ENCODE results near the gene CNEP1R1.

The CNEP1R1 gene

GRCh38 chr16:50056226-50056625 lies 31.2 kb downstream of the CNEP1R1 start:
- Histone ChIP-seq H3K9me3 (ENCODE audit: control insufficient read depth, low read length) (no peaks in the 10 kb centered on the region), H3K36me3 (ENCODE audit: control insufficient read depth, insufficient read depth, low read length) (no peaks in the 10 kb centered on the region), H3K27ac (ENCODE audit: insufficient read depth, low read length, poor library complexity, severe bottlenecking) (no peak overlapping the region), H3K4me1 (ENCODE audit: control insufficient read depth, insufficient read depth, low read length, poor library complexity, severe bottlenecking) (no peaks in the 10 kb centered on the region), H3K4me3 (ENCODE audit: insufficient read depth, low read depth, low read length, poor library complexity, severe bottlenecking) (no peak overlapping the region), H3K27me3 (replicated peaks; ENCODE audit: control insufficient read depth, insufficient read depth, low read length, poor library complexity, severe bottlenecking) (no peaks in the 10 kb centered on the region)
- no peak for DNase-seq

GRCh38 chr16:50058091-50058771 lies 33.2 kb downstream of the CNEP1R1 start:
- no peak overlapping the region for H3K4me3 ChIP-seq (ENCODE audit: insufficient read depth, low read depth, low read length, poor library complexity, severe bottlenecking)
- H3K36me3 ChIP-seq (ENCODE audit: control insufficient read depth, insufficient read depth, low read length) = no peaks in the 10 kb centered on the region
- DNase-seq = no peak
- no peaks in the 10 kb centered on the region for H3K4me1 ChIP-seq (ENCODE audit: control insufficient read depth, insufficient read depth, low read length, poor library complexity, severe bottlenecking)
- no peak overlapping the region for H3K27ac ChIP-seq (ENCODE audit: insufficient read depth, low read length, poor library complexity, severe bottlenecking)
- no peaks in the 10 kb centered on the region for H3K9me3 ChIP-seq (ENCODE audit: control insufficient read depth, low read length)
- H3K27me3 ChIP-seq (replicated peaks; ENCODE audit: control insufficient read depth, insufficient read depth, low read length, poor library complexity, severe bottlenecking) = no peaks in the 10 kb centered on the region

GRCh38 chr16:50059111-50059510 lies 34.1 kb downstream of the CNEP1R1 start:
- DNase-seq = no peak
- Histone ChIP-seq H3K9me3 (ENCODE audit: control insufficient read depth, low read length) (no peaks in the 10 kb centered on the region), H3K4me3 (ENCODE audit: insufficient read depth, low read depth, low read length, poor library complexity, severe bottlenecking) (no peak overlapping the region), H3K36me3 (ENCODE audit: control insufficient read depth, insufficient read depth, low read length) (no peaks in the 10 kb centered on the region), H3K27ac (ENCODE audit: insufficient read depth, low read length, poor library complexity, severe bottlenecking) (no peak overlapping the region), H3K4me1 (ENCODE audit: control insufficient read depth, insufficient read depth, low read length, poor library complexity, severe bottlenecking) (no peaks in the 10 kb centered on the region), H3K27me3 (replicated peaks; ENCODE audit: control insufficient read depth, insufficient read depth, low read length, poor library complexity, severe bottlenecking) (no peaks in the 10 kb centered on the region)

GRCh38 chr16:50059669-50060068 lies 34.6 kb downstream of the CNEP1R1 start:
- DNase-seq = no peak
- Histone ChIP-seq H3K36me3 (ENCODE audit: control insufficient read depth, insufficient read depth, low read length) (no peaks in the 10 kb centered on the region), H3K4me1 (ENCODE audit: control insufficient read depth, insufficient read depth, low read length, poor library complexity, severe bottlenecking) (no peaks in the 10 kb centered on the region), H3K27me3 (replicated peaks; ENCODE audit: control insufficient read depth, insufficient read depth, low read length, poor library complexity, severe bottlenecking) (no peaks in the 10 kb centered on the region), H3K9me3 (ENCODE audit: control insufficient read depth, low read length) (no peaks in the 10 kb centered on the region), H3K27ac (ENCODE audit: insufficient read depth, low read length, poor library complexity, severe bottlenecking) (no peak overlapping the region), H3K4me3 (ENCODE audit: insufficient read depth, low read depth, low read length, poor library complexity, severe bottlenecking) (no peak overlapping the region)

GRCh38 chr16:50061326-50061725 lies 36.3 kb downstream of the CNEP1R1 start:
- DNase-seq = no peak
- no peaks in the 10 kb centered on the region for H3K4me1 ChIP-seq (ENCODE audit: control insufficient read depth, insufficient read depth, low read length, poor library complexity, severe bottlenecking)
- no peaks in the 10 kb centered on the region for H3K27me3 ChIP-seq (replicated peaks; ENCODE audit: control insufficient read depth, insufficient read depth, low read length, poor library complexity, severe bottlenecking)
- no peaks in the 10 kb centered on the region for H3K36me3 ChIP-seq (ENCODE audit: control insufficient read depth, insufficient read depth, low read length)
- no peak overlapping the region for H3K4me3 ChIP-seq (ENCODE audit: insufficient read depth, low read depth, low read length, poor library complexity, severe bottlenecking)
- H3K9me3 ChIP-seq (ENCODE audit: control insufficient read depth, low read length) = no peaks in the 10 kb centered on the region
- H3K27ac ChIP-seq (ENCODE audit: insufficient read depth, low read length, poor library complexity, severe bottlenecking) = no peak overlapping the region

GRCh38 chr16:50065241-50065623 lies 40.2 kb downstream of the CNEP1R1 start:
- Histone ChIP-seq H3K27me3 (replicated peaks; ENCODE audit: control insufficient read depth, insufficient read depth, low read length, poor library complexity, severe bottlenecking) (no peaks in the 10 kb centered on the region), H3K36me3 (ENCODE audit: control insufficient read depth, insufficient read depth, low read length) (peaks cover 12% of the 10 kb centered on the region), H3K9me3 (ENCODE audit: control insufficient read depth, low read length) (no peaks in the 10 kb centered on the region), H3K27ac (ENCODE audit: insufficient read depth, low read length, poor library complexity, severe bottlenecking) (no peak overlapping the region), H3K4me1 (ENCODE audit: control insufficient read depth, insufficient read depth, low read length, poor library complexity, severe bottlenecking) (peaks cover 13% of the 10 kb centered on the region), H3K4me3 (ENCODE audit: insufficient read depth, low read depth, low read length, poor library complexity, severe bottlenecking) (peak overlapping the region; percentile 97)
- no peak for DNase-seq

GRCh38 chr16:50065624-50066481 lies 40.8 kb downstream of the CNEP1R1 start, which contains the start of gene HEATR3:
TSS of gene HEATR3 (plus strand) at chr16:50065970. CDS start at chr16:50066132, 162 bp downstream.
- Histone ChIP-seq H3K27ac (ENCODE audit: insufficient read depth, low read length, poor library complexity, severe bottlenecking) (peak within 1 kb of the TSS; percentile 87), H3K36me3 (ENCODE audit: control insufficient read depth, insufficient read depth, low read length) (peaks cover 14% of the 10 kb centered on the region), H3K9me3 (ENCODE audit: control insufficient read depth, low read length) (no peaks in the 10 kb centered on the region), H3K4me3 (ENCODE audit: insufficient read depth, low read depth, low read length, poor library complexity, severe bottlenecking) (peak within 1 kb of the TSS; percentile 97), H3K27me3 (replicated peaks; ENCODE audit: control insufficient read depth, insufficient read depth, low read length, poor library complexity, severe bottlenecking) (no peaks in the 10 kb centered on the region), H3K4me1 (ENCODE audit: control insufficient read depth, insufficient read depth, low read length, poor library complexity, severe bottlenecking) (peaks cover 13% of the 10 kb centered on the region)
- DNase-seq = peak; percentile 87 to 91 (median 89)

GRCh38 chr16:50066482-50067289 lies 41.7 kb downstream of the CNEP1R1 start:
- no peak for DNase-seq
- peak overlapping the region; percentile 87 for H3K27ac ChIP-seq (ENCODE audit: insufficient read depth, low read length, poor library complexity, severe bottlenecking)
- H3K4me3 ChIP-seq (ENCODE audit: insufficient read depth, low read depth, low read length, poor library complexity, severe bottlenecking) = peak overlapping the region; percentile 97
- peaks cover 13% of the 10 kb centered on the region for H3K4me1 ChIP-seq (ENCODE audit: control insufficient read depth, insufficient read depth, low read length, poor library complexity, severe bottlenecking)
- peaks cover 17% of the 10 kb centered on the region for H3K36me3 ChIP-seq (ENCODE audit: control insufficient read depth, insufficient read depth, low read length)
- H3K9me3 ChIP-seq (ENCODE audit: control insufficient read depth, low read length) = no peaks in the 10 kb centered on the region
- no peaks in the 10 kb centered on the region for H3K27me3 ChIP-seq (replicated peaks; ENCODE audit: control insufficient read depth, insufficient read depth, low read length, poor library complexity, severe bottlenecking)

GRCh38 chr16:50067290-50067853 lies 42.3 kb downstream of the CNEP1R1 start:
- H3K27me3 ChIP-seq (replicated peaks; ENCODE audit: control insufficient read depth, insufficient read depth, low read length, poor library complexity, severe bottlenecking) = no peaks in the 10 kb centered on the region
- no peak overlapping the region for H3K4me3 ChIP-seq (ENCODE audit: insufficient read depth, low read depth, low read length, poor library complexity, severe bottlenecking)
- H3K36me3 ChIP-seq (ENCODE audit: control insufficient read depth, insufficient read depth, low read length) = peaks cover 17% of the 10 kb centered on the region
- H3K4me1 ChIP-seq (ENCODE audit: control insufficient read depth, insufficient read depth, low read length, poor library complexity, severe bottlenecking) = peaks cover 13% of the 10 kb centered on the region
- H3K9me3 ChIP-seq (ENCODE audit: control insufficient read depth, low read length) = no peaks in the 10 kb centered on the region
- no peak overlapping the region for H3K27ac ChIP-seq (ENCODE audit: insufficient read depth, low read length, poor library complexity, severe bottlenecking)
- peak in 1 of 3 donors; percentile 3 for DNase-seq
